HepG2 (cell line): Measurements from ENCODE around the gene XPO5. TPM values are rescaled to one million over a fixed set of nuclear protein-coding genes. Genes with fewer than 3 reads are reported as not detected.

Source experiments
- BCL6 ChIP-seq: IDR thresholded peaks from 2 replicates; pipeline ENCODE4 v1.6.1; 2016; ENCODE audit warnings: missing genetic modification reagents, missing compliant biosample characterization
- GMEB1 ChIP-seq: sonication (generic); formaldehyde crosslinking; IDR thresholded peaks from 2 replicates; pipeline ENCODE4 v1.5.1; 2020; ENCODE audit warnings: missing genetic modification reagents, mild to moderate bottlenecking, borderline replicate concordance
- MBNL3 ChIP-seq: fragments of 250-450 bp; sonication (Bioruptor Pico); conservative IDR thresholded peaks from 2 replicates; pipeline ENCODE4 v1.8.0; 2022; ENCODE audit warnings: mild to moderate bottlenecking, inconsistent platforms
- PPARG ChIP-seq: conservative IDR thresholded peaks from 2 replicates; pipeline ENCODE4 v1.6.1; 2016; ENCODE audit warnings: missing biosample characterization, missing genetic modification reagents
- REST ChIP-seq, 2 experiments: IDR thresholded peaks; 2 replicates each; pipeline ENCODE4 v1.6.1; 2011 to 2012; ENCODE audit warnings: low read length in 2 of 2, borderline replicate concordance in 1 of 2, low read depth in 1 of 2, mild to moderate bottlenecking in 1 of 2, moderate library complexity in 1 of 2
- SRSF9 ChIP-seq: fragments of 200-400 bp; formaldehyde crosslinking; IDR thresholded peaks from 2 replicates; pipeline ENCODE4 v1.6.1; 2018; ENCODE audit warnings: borderline replicate concordance, mild to moderate bottlenecking, low read depth, low read length; ENCODE audit not compliant: insufficient read depth, poor library complexity, severe bottlenecking
- SRY ChIP-seq: sonication (generic); formaldehyde crosslinking; IDR thresholded peaks from 2 replicates; pipeline ENCODE4 v1.8.0; 2022; ENCODE audit warnings: mild to moderate bottlenecking, missing genetic modification reagents
- TMF1 ChIP-seq: sonication (generic); formaldehyde crosslinking; IDR thresholded peaks from 2 replicates; pipeline ENCODE4 v1.8.1; 2022; ENCODE audit warnings: low read depth, missing genetic modification reagents
- ZNF350 ChIP-seq: sonication (generic); formaldehyde crosslinking; IDR thresholded peaks from 2 replicates; pipeline ENCODE4 v1.4.0; 2020; ENCODE audit warnings: mild to moderate bottlenecking, low read depth, missing genetic modification reagents, borderline replicate concordance
- ZNF441 ChIP-seq: sonication (generic); formaldehyde crosslinking; IDR thresholded peaks from 2 replicates; pipeline ENCODE4 v1.7.0; 2021; ENCODE audit warnings: missing genetic modification reagents, borderline replicate concordance
- ZNF510 ChIP-seq: sonication (generic); formaldehyde crosslinking; IDR thresholded peaks from 2 replicates; pipeline ENCODE4 v1.4.0; 2020; ENCODE audit warnings: low read depth, mild to moderate bottlenecking, missing genetic modification reagents
- polyA plus RNA-seq, 8 experiments: library from polyadenylated mRNA; depleted of rRNA in 3 of 8; stranded (reverse) in 7 of 8; unstranded in 1 of 8; fragments of >200 nt; fragmentation: Illumina TruSeq in 4 of 8; extraction: Trizol in 4 of 8; gene quantifications; 2 replicates each; pipeline versions ENCODE4 v1.2.1 to v1.2.3, GENCODE V29; 2011 to 2016; ENCODE audit warnings: low read depth in 4 of 8, missing spikeins in 1 of 8, mixed read lengths in 1 of 8; ENCODE audit not compliant: insufficient read depth in 1 of 8
- total RNA-seq, 5 experiments: library from RNA; depleted of rRNA; stranded (reverse); fragments of >200 nt; fragmentation: Illumina TruSeq; extraction: Trizol; gene quantifications; 2 replicates each; pipeline ENCODE4 v1.2.3, GENCODE V29; 2016; ENCODE audit warnings: low read depth in 1 of 5

The XPO5 gene
- total and polyA plus RNA-seq, 2 of the 13 experiments (the other 11 are each of a cell fraction or from before 2014, with no cell fraction given), result 52.2 to 68.0 TPM

- TF ChIP-seq BCL6 (CRISPR knock-in tag) (peak; percentile 52; the same call in 1 of the 2 replicates), MBNL3 (CRISPR knock-in tag) (no peak), SRY (CRISPR knock-in tag) (peak; percentile 94), SRSF9 (no peak), REST (IDR thresholded peaks at IDR 0.05; ENCODE audit: borderline replicate concordance in 1 of 2, low read depth in 1 of 2, low read length in 2 of 2) (peak in 1 of 2 experiments; percentile 61; a peak in 1 of 4 replicates), PPARG (CRISPR knock-in tag) (0 out of 2 replicates have a peak, but pooled peaks have one; percentile 54), TMF1 (no peak), GMEB1 (CRISPR knock-in tag) (peak; percentile 97), ZNF510 (CRISPR knock-in tag) (peak; percentile 93; the same call in 1 of the 2 replicates), ZNF441 (CRISPR knock-in tag) (0 out of 2 replicates have a peak, but pooled peaks have one; percentile 60), ZNF350 (CRISPR knock-in tag) (peak; percentile 89; the same call in 1 of the 2 replicates)
Observed at GRCh38 chr6:43477235-43478007, 98.4 kb downstream of the XPO5 start, which contains the start of gene TJAP1 (continued).
